ENCODE results near the gene HTR3A.

Gene HTR3A

GRCh38 chr11:113980785-113981184, 5.9 kb downstream of the HTR3A start:
- DNase-seq, result no peak

- DNase-seq, result no peak
Measured at GRCh38 chr11:113982306-113982705, 7.4 kb downstream of the HTR3A start.

GRCh38 chr11:113984781-113985180, 9.9 kb downstream of the HTR3A start:
- DNase-seq, result no peak

- DNase-seq, result no peak
Measured at GRCh38 chr11:113985906-113986305, 11.0 kb downstream of the HTR3A start.

GRCh38 chr11:113986351-113987140, 11.6 kb downstream of the HTR3A start:
- DNase-seq, result no peak

GRCh38 chr11:113989381-113989780, 14.5 kb downstream of the HTR3A start:
- DNase-seq, result no peak

GRCh38 chr11:113989916-113990315, 15.0 kb downstream of the HTR3A start:
- DNase-seq, result no peak

GRCh38 chr11:113991170-113991569, 16.3 kb downstream of the HTR3A start:
- DNase-seq, result peak; percentile 20

GRCh38 chr11:113991718-113992458, 17.0 kb downstream of the HTR3A start:
- no peak for DNase-seq

- DNase-seq, result no peak
Measured at GRCh38 chr11:113992459-113993110, 17.7 kb downstream of the HTR3A start.

- DNase-seq, result no peak
Measured at GRCh38 chr11:113994077-113994954, 19.4 kb downstream of the HTR3A start.

- no peak for DNase-seq
Measured at GRCh38 chr11:113997473-113997872, 22.6 kb downstream of the HTR3A start.

- no peak for DNase-seq
Measured at GRCh38 chr11:113998574-113998973, 23.7 kb downstream of the HTR3A start.

- no peak for DNase-seq
Measured at GRCh38 chr11:114000526-114000925, 25.6 kb downstream of the HTR3A start.

- DNase-seq, result no peak
Measured at GRCh38 chr11:114001416-114001815, 26.5 kb downstream of the HTR3A start.

GRCh38 chr11:114008331-114008730, 33.4 kb downstream of the HTR3A start:
- DNase-seq, result no peak

- DNase-seq, result no peak
Measured at GRCh38 chr11:114010931-114011330, 36.0 kb downstream of the HTR3A start.

GRCh38 chr11:114011443-114011842, 36.5 kb downstream of the HTR3A start:
- no peak for DNase-seq

GRCh38 chr11:114015117-114015516, 40.2 kb downstream of the HTR3A start:
- DNase-seq, result no peak

- DNase-seq, result no peak
Measured at GRCh38 chr11:114016986-114017385, 42.1 kb downstream of the HTR3A start.

GRCh38 chr11:114017723-114018122, 42.8 kb downstream of the HTR3A start:
- DNase-seq, result no peak

- no peak for DNase-seq
Measured at GRCh38 chr11:114019046-114019445, 44.1 kb downstream of the HTR3A start.

GRCh38 chr11:114019574-114019973, 44.7 kb downstream of the HTR3A start:
- DNase-seq, result no peak

Data from KG1 (cell line).